A549 treated with GW870086 at 1 μM for 4 hours (cell line): ENCODE measurements around the gene FGFBP2. TPM values are rescaled to one million over a fixed set of nuclear protein-coding genes. Genes with fewer than 3 reads are reported as not detected.

Source experiments
- total RNA-seq: library from RNA; stranded (reverse); fragments of 200-300 nt; extraction: Qiagen RNA extraction; gene quantifications from 5 replicates; pipeline ENCODE4 v1.2.3, GENCODE V29; 2022; ENCODE audit warnings: low read depth

Gene FGFBP2
- total RNA-seq, result 0.13 to 0.16 TPM (median 0.16 TPM) in 3 of 5 replicates, not detected in the others

DNA sequence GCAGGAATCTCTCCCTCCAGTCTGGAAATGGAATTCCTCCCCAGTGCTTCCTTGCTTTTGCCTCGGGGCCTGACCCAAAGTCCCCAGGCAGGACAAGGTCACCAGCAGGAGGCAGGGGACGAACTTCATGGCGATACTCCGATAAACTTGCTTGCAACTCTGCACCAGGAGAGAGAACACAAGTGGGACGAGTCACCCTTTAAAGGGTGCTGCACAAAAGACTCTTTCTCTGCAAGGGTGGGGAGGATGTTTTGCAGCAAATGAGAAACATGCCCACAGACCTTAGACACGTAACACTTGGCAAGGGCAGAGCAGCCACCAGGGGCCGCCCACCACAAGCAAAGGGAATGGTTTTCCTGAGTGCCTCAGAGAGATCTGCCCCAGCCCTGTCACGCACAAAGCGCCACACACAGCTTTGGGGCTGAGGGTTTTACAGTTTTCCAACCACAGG, at the start of gene FGFBP2:
Gene FGFBP2, minus strand, starts transcription at position 175 of the 451 bp plus-strand sequence. Its CDS starts 46 bp downstream, at position 129.

DNA sequence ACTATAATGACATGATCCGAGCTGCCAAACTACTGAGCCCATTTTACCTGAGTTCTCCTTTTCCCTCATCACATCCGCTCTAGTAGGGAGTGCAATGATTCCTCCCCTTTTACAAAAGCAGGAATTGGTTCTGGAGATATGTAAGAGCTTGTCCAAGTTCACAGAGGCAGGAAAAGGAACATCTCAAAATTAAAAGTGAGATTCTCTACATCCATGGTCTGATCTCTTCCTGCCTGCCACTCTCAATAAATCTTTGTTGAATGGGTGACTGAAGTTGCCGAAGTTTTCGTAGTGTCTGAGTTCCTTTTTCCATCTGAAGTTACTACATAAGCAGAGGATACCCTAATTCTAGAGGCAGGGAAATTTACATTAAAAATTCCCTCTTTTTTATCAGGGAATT, 24.3 kb downstream of the FGFBP2 start, which contains the start of gene FGFBP1:
Gene FGFBP1, minus strand, starts transcription at position 101 of the 400 bp plus-strand sequence. CDS start 2,108 bp downstream, outside the sequence.

Other genes with a start within 250 kb of the FGFBP2 start
- gene CD38, start 184.8 kb downstream of the FGFBP2 start, total RNA-seq, result 10.7 to 16.7 TPM (median 13.9 TPM) in 5 replicates
- 2.7 to 4.2 TPM (median 3.1 TPM) in 5 replicates for gene FGFBP1, start 24.4 kb downstream of the FGFBP2 start, total RNA-seq
- 0.13 to 0.47 TPM (median 0.18 TPM) in 5 replicates for gene PROM1, start 120.8 kb upstream of the FGFBP2 start, total RNA-seq